Fibroblast of mammary gland (primary cell): ENCODE results near the gene TMEM164.

Experiments
- DNase-seq: peaks from one replicate; pipeline ENCODE4 v3.0.0-alpha.2; 2010; ENCODE audit warnings: low read depth
- H3K4me3 ChIP-seq: 2 replicates; pipeline ENCODE4 v1.5.1; 2011; ENCODE audit warnings: low read depth, mild to moderate bottlenecking, low read length, moderate library complexity; ENCODE audit not compliant: control insufficient read depth
- TF ChIP-seq, protein P1 (sequence below): conservative IDR thresholded peaks from 2 replicates; pipeline ENCODE4 v1.5.1; 2011; ENCODE audit warnings: low read depth, low read length, inconsistent platforms; ENCODE audit not compliant: control insufficient read depth, insufficient read depth

Gene TMEM164

DNA sequence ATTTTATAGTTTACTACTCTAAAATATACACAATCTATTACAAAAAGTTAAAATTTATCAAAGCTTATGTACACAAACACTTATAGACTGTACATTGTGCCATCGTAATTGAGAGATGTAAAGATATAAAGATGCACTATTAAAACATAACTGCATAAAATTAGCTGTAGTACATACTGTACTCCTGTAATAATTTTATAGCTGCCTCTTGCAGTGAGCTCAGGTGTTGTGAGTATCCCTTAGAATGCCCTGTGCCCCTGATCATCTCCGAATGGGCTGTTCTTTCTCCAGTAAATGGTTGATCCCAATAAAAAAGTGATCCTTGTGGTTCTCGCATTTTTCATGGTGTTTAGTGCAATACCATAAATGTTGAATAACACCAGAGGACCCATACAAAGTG, 101.2 kb downstream of the TMEM164 start:
- TF ChIP-seq, protein P1, sequence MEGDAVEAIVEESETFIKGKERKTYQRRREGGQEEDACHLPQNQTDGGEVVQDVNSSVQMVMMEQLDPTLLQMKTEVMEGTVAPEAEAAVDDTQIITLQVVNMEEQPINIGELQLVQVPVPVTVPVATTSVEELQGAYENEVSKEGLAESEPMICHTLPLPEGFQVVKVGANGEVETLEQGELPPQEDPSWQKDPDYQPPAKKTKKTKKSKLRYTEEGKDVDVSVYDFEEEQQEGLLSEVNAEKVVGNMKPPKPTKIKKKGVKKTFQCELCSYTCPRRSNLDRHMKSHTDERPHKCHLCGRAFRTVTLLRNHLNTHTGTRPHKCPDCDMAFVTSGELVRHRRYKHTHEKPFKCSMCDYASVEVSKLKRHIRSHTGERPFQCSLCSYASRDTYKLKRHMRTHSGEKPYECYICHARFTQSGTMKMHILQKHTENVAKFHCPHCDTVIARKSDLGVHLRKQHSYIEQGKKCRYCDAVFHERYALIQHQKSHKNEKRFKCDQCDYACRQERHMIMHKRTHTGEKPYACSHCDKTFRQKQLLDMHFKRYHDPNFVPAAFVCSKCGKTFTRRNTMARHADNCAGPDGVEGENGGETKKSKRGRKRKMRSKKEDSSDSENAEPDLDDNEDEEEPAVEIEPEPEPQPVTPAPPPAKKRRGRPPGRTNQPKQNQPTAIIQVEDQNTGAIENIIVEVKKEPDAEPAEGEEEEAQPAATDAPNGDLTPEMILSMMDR: no peak
- H3K4me3 ChIP-seq: no peak overlapping the region
- no peak for DNase-seq

DNA sequence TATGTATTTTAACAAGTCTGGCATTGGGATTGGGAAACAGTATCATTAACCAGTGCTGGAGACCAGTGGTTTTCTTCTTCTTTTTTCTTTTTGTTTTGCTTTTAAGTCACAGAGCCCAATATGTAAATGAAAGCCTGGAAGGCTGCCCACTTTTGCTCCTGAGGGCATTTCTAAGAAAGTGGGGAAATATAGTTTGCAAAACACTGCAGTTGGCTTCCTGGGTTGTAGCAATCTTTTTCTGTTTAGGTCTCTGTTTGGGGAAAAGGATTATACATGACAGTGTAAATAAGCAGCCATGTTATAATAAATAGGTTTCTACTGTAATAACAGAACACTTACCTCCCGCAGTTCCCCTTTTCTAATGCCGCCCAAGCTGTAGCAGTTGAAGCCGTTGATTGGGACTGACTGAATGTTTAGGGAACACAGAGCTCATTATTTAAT, 105.5 kb downstream of the TMEM164 start:
- DNase-seq: peak; percentile 52
- H3K4me3 ChIP-seq: no peak overlapping the region
- TF ChIP-seq, protein P1: no peak

DNA sequence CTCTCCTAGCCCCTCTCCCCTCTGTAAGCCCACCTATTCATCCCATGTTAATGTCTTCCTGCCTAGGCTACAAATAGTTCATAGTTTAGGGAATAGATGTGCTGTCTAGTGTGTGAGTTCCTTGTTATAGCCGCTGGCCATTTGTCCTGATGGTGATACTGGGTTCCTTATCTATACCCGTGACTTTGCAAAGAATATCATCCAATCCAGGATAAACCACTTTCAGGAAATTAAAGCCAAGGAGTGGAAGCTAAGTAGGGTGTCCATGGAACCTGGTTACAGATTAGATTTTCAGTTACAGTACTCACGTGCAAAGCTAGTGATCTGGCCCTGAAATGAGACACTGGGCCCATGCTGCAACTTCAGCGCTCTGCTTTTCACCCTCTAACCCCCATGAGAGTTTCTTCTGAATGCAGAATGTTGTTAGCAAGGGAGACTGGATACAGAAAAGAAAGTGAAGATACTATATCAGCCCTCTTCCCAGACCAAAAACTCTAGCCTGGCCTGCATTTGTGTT, 111.4 kb downstream of the TMEM164 start:
- TF ChIP-seq, protein P1: no peak
- no peak overlapping the region for H3K4me3 ChIP-seq
- no peak for DNase-seq

DNA sequence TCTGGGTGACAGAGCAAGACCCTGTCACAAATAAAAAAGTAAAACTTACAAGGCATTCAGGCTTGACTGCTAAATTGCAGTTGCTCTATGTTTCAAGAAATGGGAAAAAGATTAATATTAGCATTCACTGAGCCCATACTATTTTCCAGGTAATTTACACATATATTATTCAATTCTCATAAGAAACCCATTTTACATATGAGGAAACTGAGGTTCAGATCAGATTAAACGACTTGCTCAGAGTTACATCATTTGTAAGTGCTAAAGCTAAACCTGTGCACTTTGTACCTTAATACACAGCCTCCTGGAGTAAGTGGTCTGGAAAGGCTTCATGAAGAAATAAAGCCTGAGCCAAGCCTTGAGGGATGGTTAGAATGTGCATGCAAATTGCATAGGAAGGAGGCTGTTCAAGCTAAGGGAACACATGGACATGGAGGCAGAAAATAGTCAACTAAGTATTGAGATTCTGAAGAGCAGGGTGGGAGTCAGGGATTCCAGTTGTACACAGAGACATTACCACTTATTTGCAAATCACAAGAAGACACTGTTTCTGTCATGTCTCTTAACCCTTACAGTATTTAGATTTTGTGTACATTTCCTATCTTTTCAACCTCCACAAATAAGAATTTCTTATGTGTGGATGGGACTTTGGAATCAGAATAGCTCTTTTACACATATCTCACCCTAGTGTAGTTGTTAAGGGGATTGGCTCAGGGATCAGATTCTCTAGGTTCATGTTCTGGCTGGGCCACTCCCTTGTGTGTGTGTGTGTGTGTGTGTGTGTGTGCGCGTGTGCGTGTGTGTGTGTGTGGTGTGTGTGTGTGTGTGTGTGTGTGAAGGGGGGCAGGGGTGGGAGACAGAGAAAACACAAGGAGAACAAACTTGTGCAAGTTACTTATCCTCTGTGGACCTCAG, 113.4 kb downstream of the TMEM164 start:
- no peak for DNase-seq
- TF ChIP-seq, protein P1: no peak
- no peak overlapping the region for H3K4me3 ChIP-seq

DNA sequence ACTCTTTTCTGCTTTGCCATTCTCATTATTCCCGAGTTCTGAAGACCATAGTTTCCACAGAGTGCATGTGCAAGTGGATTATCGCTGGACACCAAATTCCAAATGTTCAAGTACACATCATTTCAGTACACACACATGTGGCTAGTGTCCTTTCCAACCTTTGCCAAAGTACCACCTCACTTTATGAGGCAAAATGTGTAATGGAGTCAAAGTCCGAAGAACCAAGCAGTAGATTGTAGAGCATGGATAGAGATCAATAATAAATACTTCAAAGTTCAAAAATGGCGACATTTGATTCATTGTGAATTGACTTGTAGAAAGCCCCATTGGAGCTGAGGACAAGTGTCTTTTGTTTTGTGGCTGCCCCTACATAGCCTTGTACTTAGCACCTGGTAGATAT, 115.6 kb downstream of the TMEM164 start:
- DNase-seq: no peak
- TF ChIP-seq, protein P1: no peak
- no peak overlapping the region for H3K4me3 ChIP-seq

DNA sequence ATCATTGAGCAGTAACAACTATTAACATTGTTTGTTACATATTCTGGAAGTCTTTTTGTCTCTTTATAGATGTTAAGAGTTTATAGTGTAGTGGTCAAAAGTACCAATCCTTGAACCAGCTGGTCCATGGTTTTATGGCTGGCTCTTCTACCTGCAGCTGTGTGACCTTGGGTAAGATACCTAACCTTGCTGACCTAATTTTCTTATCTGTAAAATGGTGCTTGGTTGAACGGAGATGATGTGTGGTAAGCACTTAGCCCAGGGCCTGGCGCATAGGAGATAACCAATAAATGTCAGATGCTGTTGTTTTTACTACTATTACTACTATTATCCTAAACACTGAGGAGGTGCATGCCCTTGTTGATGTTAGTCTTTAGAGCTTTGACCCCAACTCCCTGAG, 116.6 kb downstream of the TMEM164 start:
- no peak for DNase-seq
- no peak overlapping the region for H3K4me3 ChIP-seq
- TF ChIP-seq, protein P1: no peak
